NCI-H2107 (cell line): ENCODE results near the gene GLB1L.
"Not testable (repeated sequence)": the region's sequence is repeated elsewhere in the genome, so short reads cannot be mapped to it uniquely, and the experiment has no call there.

Experiments used
- DNase-seq: peaks from one replicate; lab custom pipeline; 2025; lab: John Stamatoyannopoulos, UW

The GLB1L gene

GRCh38 chr2:219245148-219245898 is at the start of gene GLB1L, which contains the start of gene STK16:
TSS of gene GLB1L (minus strand) at chr2:219245444. CDS start at chr2:219243573, 1,871 bp downstream.
TSS of gene STK16 (plus strand) at chr2:219245479. CDS start at chr2:219246000, 521 bp downstream.
- peak; percentile 77 for DNase-seq

GRCh38 chr2:219294356-219295351 is 49.4 kb upstream of the GLB1L start:
- peak; percentile 67 for DNase-seq

- no peak for DNase-seq
These were observed 48.5 kb upstream of the GLB1L start for GRCh38 chr2:219293736-219294231.

- no peak for DNase-seq
These were observed 47.4 kb upstream of the GLB1L start for GRCh38 chr2:219292616-219293015.

DNA sequence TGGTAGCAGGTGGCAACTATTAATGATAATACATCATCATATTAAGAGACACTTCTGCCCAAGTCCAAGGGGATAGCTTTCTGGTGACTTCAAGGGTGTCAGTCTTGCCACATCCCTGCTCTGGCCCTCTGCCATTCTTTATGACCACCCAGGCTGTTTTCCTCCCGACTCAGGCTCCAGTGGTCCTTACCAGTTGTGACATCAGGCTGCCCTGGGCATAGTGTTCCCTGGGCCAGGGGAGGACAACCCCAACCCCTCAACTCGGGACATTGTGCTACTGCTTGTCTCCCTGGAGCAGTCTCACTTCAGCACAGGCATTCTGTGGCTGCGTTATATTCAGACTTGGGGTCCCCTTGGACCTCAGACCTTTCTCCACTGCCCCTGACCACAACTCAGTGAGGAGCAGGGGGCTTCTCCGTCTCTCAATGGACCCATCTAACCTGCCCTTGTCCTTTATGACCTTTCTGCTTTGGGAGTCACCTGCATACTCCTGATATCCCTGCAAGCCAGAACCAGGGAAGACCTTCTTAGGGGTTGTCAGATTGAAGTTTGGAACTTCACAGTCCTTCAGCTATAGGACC is 46.8 kb upstream of the GLB1L start:
- DNase-seq: no peak

DNA sequence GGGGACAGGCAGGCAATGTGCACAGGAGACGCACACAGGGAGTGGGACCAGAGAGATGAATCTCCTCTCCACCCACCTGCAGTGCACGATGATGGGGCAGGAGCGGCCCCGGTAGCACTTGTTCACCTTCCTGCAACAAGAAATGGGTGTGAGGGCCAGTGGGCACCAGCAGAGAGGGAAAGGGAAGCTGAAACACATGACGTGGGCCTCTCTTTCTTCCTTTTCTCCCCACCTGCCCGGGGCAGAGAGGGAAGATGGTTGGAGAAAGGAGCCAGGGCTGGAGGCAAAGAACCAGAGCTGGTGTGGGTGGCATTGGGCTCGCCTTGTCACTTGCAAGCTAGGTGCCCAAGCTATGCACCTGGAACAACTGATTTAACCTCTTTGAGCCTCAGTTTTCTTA is 46.1 kb upstream of the GLB1L start:
- no peak for DNase-seq

- DNase-seq: no peak
These were observed 45.3 kb upstream of the GLB1L start for GRCh38 chr2:219290381-219291171.

DNA sequence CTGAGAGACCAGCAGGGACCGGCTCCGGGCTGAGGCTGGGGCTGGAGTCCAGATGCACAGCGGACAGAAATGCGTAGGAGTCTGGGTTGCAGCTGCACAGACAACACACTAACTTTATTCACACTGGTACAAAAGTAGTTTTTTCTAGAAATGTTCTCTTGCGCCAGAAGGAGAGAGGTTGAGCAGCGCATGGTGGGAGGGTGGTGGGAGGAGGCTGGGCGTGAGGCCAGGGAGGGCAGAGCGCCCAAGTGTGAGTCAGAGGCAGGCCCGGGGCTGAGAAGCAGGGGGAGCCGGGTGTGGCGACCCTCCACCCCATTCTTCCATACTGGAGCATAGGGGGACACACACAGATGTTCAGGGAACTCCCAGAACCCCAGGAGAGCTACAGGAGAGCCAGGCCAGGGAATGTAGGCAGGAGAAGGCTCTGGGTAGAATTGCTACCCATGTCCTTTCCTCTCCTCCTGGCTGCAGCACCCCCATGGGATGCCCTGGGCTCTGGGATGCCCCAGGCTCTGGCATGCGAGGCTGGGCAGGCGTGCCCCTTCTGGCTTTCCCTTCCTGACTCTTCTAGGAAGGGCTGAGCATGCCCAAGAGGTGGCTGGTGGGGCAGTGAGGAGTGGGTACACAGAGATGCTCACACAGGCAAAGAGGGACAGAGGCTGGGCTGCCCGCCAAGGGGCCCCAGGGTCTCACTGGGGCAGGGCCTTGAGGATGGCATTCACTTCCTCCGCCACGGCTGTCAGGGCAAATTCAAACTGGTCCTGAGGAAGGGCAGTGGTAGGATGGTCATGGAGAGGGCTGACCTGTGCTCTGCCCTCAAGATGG is 44.5 kb upstream of the GLB1L start:
- no peak for DNase-seq

- DNase-seq: no peak
These were observed 43.9 kb upstream of the GLB1L start for GRCh38 chr2:219289195-219289536.

- DNase-seq: no peak
These were observed 42.5 kb upstream of the GLB1L start for GRCh38 chr2:219287580-219288265.

DNA sequence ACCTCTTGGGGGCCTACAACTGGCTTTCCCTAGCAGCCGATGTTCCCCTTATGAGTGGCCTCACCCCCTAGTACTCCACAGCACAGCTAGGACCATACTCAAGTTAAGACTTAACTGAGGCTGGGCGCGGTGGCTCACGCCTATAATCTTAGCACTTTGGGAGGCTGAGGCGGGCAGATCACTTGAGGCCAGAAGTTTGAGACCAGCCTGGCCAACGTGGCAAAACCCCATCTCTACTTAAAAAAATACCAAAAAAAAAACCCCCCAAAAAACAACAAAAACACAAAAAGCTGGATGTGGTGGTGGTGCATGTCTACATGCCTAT is 41.8 kb upstream of the GLB1L start:
- DNase-seq: not testable (repeated sequence)

GRCh38 chr2:219286436-219287115 is 41.3 kb upstream of the GLB1L start:
- DNase-seq: no peak

GRCh38 chr2:219285894-219286425 is 40.7 kb upstream of the GLB1L start:
- DNase-seq: no peak

GRCh38 chr2:219285373-219285735 is 40.1 kb upstream of the GLB1L start:
- DNase-seq: no peak

- DNase-seq: no peak
These were observed 39.5 kb upstream of the GLB1L start for GRCh38 chr2:219284501-219285372.

GRCh38 chr2:219282943-219283581 is 37.8 kb upstream of the GLB1L start:
- DNase-seq: no peak

- DNase-seq: no peak
These were observed 37.1 kb upstream of the GLB1L start for GRCh38 chr2:219282375-219282774.

GRCh38 chr2:219281588-219281987 is 36.3 kb upstream of the GLB1L start:
- no peak for DNase-seq
